GM10266 (cell line): ENCODE data around the gene MYBPC3.

Experiments used
- DNase-seq: peaks from one replicate; pipeline ENCODE4 v3.0.0; 2012; ENCODE audit errors: extremely low spot score
- TF ChIP-seq, protein P1 (sequence below): IDR thresholded peaks from 2 replicates; pipeline ENCODE4 v1.5.1; 2012; ENCODE audit warnings: mild to moderate bottlenecking, low read depth; ENCODE audit not compliant: control insufficient read depth, insufficient read depth; ENCODE audit errors: missing control alignments

Gene MYBPC3

DNA sequence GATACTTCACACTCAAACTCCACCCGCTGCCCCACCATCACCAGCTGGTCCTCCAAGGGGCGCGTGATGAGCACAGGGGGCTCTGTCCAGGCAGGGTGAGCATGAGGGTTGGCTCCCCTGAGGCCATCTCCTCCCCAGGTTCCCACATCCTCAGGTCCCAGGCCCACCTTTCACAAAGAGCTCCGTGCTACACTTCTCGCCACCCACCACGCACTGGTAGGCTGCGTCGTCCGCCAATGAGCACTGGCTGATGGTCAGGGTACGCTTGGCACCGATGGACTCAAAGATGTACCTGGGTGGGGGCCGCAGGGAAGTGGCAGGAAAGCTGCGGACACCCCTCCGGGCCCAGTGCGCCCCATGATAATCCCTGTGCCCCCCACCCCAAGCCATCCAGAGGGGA is 9.6 kb downstream of the MYBPC3 start:
- no peak for DNase-seq
- TF ChIP-seq, protein P1, sequence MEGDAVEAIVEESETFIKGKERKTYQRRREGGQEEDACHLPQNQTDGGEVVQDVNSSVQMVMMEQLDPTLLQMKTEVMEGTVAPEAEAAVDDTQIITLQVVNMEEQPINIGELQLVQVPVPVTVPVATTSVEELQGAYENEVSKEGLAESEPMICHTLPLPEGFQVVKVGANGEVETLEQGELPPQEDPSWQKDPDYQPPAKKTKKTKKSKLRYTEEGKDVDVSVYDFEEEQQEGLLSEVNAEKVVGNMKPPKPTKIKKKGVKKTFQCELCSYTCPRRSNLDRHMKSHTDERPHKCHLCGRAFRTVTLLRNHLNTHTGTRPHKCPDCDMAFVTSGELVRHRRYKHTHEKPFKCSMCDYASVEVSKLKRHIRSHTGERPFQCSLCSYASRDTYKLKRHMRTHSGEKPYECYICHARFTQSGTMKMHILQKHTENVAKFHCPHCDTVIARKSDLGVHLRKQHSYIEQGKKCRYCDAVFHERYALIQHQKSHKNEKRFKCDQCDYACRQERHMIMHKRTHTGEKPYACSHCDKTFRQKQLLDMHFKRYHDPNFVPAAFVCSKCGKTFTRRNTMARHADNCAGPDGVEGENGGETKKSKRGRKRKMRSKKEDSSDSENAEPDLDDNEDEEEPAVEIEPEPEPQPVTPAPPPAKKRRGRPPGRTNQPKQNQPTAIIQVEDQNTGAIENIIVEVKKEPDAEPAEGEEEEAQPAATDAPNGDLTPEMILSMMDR, result no peak

DNA sequence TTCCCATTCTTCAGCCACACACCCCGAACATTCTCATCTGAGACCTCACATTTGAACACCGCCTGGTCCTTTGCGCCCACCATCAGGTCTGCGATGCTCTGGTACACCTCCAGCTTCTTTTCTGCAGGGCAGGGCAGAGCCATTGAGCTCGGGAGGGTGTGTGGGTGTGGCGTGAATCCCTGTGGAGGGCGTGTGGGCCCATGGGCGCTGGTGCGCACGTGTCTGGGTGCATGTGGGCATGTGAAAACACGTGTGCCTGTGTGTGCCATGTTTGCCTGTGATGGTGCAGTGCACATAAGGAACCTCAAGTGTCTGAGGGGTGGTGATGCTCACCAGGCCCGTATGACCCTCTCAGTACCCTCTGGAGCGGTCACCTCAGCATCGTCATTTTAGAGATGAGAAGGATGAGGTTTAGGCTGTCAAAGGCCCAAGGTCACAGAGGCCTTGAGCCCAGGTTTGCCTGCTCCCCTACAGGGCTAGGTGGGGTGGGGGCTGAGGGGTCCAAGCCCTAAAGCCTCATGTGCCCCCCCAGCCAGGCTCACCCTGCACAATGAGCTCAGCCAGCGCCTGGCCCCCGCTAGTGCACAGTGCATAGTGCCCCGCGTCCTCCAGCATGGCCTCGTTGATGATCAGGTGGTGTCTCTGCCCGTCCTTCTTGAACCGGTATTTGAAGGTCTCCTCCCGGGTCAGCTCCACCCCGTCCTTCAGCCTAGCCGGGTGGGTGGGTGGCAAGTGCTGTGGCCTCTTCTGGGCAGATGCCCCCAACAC is 10.3 kb downstream of the MYBPC3 start:
- TF ChIP-seq, protein P1, result no peak
- no peak for DNase-seq

DNA sequence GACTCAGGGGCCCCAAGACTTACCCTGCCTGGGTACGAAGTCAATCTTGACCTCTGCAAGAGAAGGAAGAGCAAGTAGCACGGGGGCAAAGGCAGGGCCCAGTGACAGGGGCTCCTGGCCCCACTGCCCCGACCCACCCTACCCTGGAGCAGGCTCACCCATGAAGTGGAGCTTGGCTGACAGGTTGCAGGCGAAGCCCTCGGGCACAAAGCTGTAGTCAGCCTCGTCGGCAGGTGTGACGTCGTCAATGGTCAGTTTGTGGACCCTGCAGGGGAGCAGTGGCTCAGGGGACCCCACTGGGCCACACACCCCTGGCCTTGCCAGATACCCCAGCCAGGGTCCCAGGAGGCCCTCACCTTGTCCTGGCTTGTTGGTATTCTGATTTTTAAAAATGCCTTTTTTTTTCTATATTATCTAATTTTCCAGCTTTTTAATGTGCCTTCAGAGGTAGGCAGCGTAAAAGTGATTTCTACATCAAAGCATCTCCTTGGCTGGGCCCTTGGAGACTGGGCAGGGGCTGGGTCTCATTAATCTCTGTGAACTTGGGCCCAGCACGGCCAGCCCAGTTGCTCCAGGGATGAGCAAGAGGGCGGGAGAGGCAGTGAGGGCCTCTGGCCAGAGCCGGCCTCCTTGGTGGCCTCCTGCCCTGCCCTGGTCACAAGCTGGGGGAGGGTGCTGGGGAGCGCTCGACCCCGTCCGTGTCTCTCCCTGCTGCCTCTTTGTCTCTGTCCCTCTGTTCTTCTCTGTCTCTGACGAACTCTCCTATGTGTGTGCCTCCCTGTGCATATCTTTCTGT is 11.3 kb downstream of the MYBPC3 start:
- TF ChIP-seq, protein P1, result no peak
- no peak for DNase-seq

DNA sequence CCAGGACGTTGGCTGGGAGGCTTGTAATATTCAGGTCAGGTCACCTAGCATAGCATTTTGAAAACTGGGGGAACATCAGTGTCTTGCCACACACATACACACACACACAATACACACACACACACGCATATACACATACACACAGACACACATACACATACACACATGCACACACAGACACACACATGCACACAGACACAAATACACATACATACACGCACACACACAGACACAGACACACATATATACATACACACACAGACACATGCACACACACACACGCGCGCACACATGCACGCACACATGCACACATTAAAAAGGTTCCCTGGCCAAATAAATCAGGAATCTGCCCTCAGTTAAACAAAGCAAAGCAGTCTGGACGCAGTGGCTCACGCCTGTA is 12.5 kb downstream of the MYBPC3 start:
- TF ChIP-seq, protein P1, result no peak
- no peak for DNase-seq

DNA sequence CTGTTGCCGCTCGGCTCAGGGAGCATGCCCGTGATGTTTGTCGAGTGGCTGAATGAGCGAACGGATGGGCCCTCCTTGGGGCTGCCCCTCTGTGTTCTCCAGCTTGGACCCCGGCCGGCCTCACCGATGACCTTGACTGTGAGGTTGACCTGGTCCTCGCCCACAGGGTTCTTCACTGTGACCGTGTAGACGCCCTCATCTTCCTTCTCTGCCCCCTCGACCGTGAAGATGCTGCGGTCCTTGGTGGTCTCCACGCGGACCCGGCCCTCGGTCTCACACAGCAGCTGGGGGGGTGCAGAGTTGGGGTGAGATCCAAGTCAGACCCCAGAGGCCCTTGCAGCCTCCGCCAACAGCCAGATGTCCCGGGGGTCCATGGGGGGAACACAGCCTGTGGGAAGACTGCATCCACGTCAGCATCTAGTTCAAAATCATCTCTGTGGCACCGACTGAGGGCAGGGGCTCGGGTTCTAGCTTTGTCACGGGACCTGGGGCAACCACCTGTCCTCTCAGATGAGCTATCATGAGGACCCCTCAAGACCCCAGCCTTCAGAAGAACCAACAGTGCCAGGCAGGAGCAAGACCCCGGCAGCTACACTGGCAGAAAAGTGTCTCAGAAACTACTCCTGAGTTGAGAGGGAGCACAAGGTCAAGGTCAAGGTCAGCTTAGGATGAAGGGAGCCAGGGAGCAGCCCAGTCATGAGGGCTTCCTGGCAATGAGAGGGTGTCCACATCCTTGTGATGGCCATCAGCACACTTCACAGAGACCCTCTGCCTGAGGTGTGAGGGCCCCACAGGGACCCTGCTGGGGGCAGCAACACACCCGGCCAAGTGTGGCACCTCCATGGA is 13.9 kb downstream of the MYBPC3 start:
- TF ChIP-seq, protein P1, result no peak
- no peak for DNase-seq

DNA sequence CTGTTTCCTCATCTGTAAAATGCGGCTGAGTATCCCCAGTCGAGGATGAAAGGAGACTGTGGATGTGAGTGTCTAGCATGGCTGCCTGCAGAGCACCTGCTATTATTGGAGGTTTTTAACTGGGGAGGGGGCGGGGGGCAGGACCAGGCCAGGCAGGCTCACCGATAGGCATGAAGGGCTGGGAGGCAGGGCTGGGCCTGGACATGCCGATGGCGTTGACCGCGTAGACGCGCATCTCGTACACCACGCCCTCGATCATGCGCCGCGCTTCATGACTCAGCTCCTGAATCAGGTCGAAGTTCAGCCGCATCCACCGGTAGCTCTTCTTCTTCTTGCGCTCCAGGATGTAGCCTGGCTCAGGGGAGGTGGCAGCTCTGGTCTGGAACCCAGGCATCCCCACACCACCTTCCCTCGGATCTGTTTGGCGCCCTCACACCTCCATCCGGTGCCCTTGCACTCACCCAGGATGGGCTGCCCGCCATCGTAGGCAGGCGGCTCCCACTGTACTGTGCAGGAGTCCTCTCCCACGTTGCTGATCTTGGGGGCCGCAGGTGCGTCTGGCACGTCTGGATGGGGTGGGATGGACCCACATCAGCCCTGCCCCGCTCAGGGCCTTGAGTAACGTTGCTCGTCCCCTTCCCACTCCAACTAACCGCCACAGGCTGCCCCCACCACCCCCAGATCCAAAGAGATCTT is 15.1 kb downstream of the MYBPC3 start:
- TF ChIP-seq, protein P1, result no peak
- no peak for DNase-seq
